ENCODE measurements around the gene SGPL1.

Gene SGPL1

DNA sequence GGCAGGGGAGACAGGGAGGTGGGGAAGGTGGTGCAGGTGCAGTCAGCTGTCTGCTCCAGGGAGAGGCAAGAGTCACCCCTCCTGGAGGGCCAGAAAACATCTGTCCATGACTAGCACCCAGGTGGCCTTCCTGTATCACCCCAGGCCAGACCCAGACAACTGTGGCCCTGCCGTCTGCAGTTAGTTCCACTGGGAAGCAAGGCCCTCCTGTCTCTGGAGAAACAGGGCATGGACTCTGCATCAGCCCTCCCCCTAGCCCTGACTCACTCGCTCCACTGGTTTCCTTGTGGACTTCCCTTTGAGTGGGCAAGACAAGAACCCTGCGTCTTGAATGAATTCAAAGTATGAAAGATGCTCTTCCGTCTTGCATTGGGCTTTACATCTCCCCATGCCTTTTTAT lies 43.1 kb upstream of the SGPL1 start:
- Histone ChIP-seq H3K4me3 (ENCODE audit: low read depth in 1 of 2, low read length in 1 of 2) (no peak overlapping the region), H3K9me3 (no peaks in the 10 kb centered on the region), H3K27me3 (no peaks in the 10 kb centered on the region), H3K27ac (no peak overlapping the region), H3K4me1 (ENCODE audit: control insufficient read depth in 1 of 2, insufficient read depth in 1 of 2, low read depth in 1 of 2, low read length in 1 of 2) (no peaks in the 10 kb centered on the region), H3K36me3 (no peaks in the 10 kb centered on the region)
- TF ChIP-seq CTCF (IDR thresholded peaks at IDR 0.05) = no peak

DNA sequence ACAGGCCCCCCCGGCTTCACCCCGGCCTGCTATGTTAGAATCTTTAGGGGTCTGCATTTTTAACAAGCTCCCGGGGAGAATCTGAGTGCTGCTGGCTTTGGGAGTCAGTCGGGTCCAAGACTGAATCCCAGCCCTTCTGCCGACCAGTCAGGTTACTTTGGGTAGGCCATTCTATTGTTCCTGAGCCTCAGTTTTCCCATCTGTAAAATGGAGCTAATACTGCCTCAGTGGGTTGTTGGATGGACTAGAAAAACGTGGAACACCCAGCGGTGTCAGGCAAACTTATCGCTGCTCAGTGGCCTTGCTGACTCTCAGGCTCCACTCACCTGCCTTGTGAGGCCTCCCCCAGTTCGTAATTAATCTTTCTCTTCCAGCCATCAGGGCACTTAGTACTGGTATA lies 42.3 kb upstream of the SGPL1 start:
- Histone ChIP-seq H3K27ac (no peak overlapping the region), H3K9me3 (no peaks in the 10 kb centered on the region), H3K36me3 (no peaks in the 10 kb centered on the region), H3K4me1 (ENCODE audit: control insufficient read depth in 1 of 2, insufficient read depth in 1 of 2, low read depth in 1 of 2, low read length in 1 of 2) (no peaks in the 10 kb centered on the region), H3K4me3 (ENCODE audit: low read depth in 1 of 2, low read length in 1 of 2) (no peak overlapping the region), H3K27me3 (no peaks in the 10 kb centered on the region)
- no peak for TF ChIP-seq CTCF (IDR thresholded peaks at IDR 0.05)

- no peak for TF ChIP-seq CTCF (IDR thresholded peaks at IDR 0.05)
- Histone ChIP-seq H3K4me3 (ENCODE audit: low read depth in 1 of 2, low read length in 1 of 2) (no peak overlapping the region), H3K27me3 (no peaks in the 10 kb centered on the region), H3K4me1 (ENCODE audit: control insufficient read depth in 1 of 2, insufficient read depth in 1 of 2, low read depth in 1 of 2, low read length in 1 of 2) (no peaks in the 10 kb centered on the region), H3K9me3 (no peaks in the 10 kb centered on the region), H3K36me3 (no peaks in the 10 kb centered on the region), H3K27ac (no peak overlapping the region)
Measured at GRCh38 chr10:70773965-70774809, 41.6 kb upstream of the SGPL1 start.

DNA sequence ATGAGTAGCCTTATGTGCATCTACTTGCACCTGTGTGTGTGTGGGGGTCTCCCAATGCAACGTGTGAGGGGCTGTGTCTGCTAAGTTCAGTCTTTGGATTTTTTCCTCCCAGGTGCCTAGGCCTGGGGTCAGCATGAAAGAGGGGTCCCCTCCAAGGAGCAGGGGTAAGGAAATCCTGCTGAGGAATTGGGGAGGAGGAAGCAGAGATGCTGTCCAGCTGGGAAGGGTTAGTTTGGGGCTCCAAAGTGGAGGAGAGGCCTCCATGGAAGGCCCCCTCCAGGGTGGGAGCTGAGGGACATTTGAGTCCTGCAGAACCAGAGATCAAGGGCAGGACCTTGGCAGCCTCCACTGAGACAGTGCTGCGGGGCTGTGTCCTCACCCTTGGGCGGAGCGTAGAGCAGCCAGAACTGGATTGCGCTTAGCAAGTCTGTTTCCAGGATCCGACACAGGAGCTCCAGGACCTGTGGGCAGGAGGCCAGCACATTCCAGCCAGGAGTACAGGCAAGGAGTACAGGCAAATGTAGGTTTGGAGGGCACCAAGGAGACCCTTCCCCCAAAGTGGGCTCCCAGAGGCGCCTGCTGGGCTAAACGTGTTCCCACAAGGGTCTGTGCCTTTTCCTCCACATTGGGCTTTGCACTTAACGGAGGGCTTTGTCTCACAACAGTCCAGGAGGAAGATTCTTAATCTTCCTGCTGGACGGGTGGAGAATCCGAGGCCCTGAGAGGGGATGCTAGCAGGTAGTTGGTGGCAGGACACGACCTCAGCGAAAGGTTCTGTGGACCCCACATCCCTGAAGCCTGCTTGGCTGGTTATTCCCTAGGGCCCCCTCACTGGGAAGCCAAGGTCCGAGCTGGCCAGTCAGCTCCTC lies 40.7 kb upstream of the SGPL1 start:
- H3K27me3 ChIP-seq = no peaks in the 10 kb centered on the region
- no peaks in the 10 kb centered on the region for H3K4me1 ChIP-seq (ENCODE audit: control insufficient read depth in 1 of 2, insufficient read depth in 1 of 2, low read depth in 1 of 2, low read length in 1 of 2)
- no peak overlapping the region for H3K27ac ChIP-seq
- no peaks in the 10 kb centered on the region for H3K9me3 ChIP-seq
- H3K36me3 ChIP-seq = no peaks in the 10 kb centered on the region
- H3K4me3 ChIP-seq (ENCODE audit: low read depth in 1 of 2, low read length in 1 of 2) = no peak overlapping the region
- TF ChIP-seq CTCF (IDR thresholded peaks at IDR 0.05) = no peak

DNA sequence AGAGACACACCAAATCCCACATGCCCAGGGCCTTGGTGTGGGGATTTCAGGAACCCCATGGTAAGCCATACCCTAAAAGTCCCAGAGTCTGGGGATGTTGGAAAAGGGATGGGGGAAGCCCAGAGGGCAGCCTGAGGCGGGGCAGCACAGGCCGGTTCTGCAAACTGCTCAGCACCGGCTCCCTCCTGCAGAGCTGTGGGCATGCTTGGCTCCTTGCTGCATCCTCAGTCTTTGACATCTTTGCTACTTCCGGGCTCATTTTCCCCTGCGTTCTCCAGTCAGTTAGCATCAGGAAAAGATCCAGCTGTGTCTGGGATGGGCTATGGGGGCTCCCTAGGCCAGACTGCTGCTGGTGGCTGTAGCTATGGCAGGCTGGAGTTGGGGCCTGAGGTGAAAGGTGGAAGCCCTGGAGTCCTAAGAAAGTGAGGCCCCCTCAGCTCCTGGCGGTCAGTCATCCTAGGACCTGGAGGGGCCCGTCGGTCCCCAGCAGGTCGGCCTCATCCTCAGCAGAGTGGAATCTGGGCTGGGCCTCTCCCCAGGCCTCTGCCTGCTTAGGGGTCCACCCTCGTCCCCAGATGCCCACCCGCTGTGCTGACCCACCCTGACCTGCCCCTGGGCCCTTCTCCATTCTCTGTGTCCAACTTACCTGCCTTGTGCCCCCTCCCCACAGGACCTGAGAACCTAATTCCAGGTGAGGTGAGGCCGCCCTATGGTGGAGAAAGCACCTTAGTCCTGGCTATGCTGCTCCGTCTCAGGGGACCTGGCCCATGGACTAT lies 39.9 kb upstream of the SGPL1 start:
- TF ChIP-seq CTCF (IDR thresholded peaks at IDR 0.05) = no peak

More for the DNA sequence above, 39.9 kb upstream of the SGPL1 start:
- H3K36me3 ChIP-seq = no peaks in the 10 kb centered on the region
- no peaks in the 10 kb centered on the region for H3K9me3 ChIP-seq
- H3K27ac ChIP-seq = no peak overlapping the region
- no peak overlapping the region for H3K4me3 ChIP-seq (ENCODE audit: low read depth in 1 of 2, low read length in 1 of 2)
- no peaks in the 10 kb centered on the region for H3K4me1 ChIP-seq (ENCODE audit: control insufficient read depth in 1 of 2, insufficient read depth in 1 of 2, low read depth in 1 of 2, low read length in 1 of 2)
- no peaks in the 10 kb centered on the region for H3K27me3 ChIP-seq
